Subcutaneous adipose tissue (tissue), 4 donors: ENCODE data around the gene MTMR2. TPM values are rescaled to one million over a fixed set of nuclear protein-coding genes. Genes with fewer than 3 reads are reported as not detected.

Experiments
- total RNA-seq, 4 donors: library from RNA; depleted of rRNA; stranded (reverse); fragments of >200 nt; gene quantifications; one replicate each; pipeline ENCODE4 v1.1.0, GENCODE V29; 2016
- TF ChIP-seq, protein P1 (sequence below): fragments of 450-650 bp; IDR thresholded peaks from one replicate; pipeline ENCODE4 v1.5.1; 2016; ENCODE audit warnings: low read depth, mild to moderate bottlenecking, control low read depth, antibody characterized with exemption, moderate library complexity

MTMR2 gene
- total RNA-seq, 4 donors from 2014 or later: 19.8 to 36.5 (median 27.6) TPM

DNA sequence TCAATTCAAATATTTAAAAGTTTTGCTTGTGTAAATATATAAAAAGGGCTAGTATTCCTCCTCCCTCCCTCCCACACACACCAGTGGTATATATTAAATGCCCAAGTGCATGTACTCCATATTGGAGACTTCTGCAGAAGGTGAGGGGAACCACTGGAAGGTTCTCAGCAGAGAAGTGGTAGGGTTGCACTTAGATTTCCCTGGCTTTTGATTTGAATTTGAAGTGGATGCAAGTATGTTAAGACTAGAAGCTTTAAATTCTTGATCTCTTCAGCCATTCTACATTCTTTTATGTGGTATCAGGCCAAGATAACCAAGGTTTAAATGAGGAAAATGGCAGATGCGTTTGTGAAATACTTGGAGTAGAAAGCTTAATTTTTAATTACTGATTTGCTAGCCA is 90.5 kb downstream of the MTMR2 start:
- TF ChIP-seq, protein P1, sequence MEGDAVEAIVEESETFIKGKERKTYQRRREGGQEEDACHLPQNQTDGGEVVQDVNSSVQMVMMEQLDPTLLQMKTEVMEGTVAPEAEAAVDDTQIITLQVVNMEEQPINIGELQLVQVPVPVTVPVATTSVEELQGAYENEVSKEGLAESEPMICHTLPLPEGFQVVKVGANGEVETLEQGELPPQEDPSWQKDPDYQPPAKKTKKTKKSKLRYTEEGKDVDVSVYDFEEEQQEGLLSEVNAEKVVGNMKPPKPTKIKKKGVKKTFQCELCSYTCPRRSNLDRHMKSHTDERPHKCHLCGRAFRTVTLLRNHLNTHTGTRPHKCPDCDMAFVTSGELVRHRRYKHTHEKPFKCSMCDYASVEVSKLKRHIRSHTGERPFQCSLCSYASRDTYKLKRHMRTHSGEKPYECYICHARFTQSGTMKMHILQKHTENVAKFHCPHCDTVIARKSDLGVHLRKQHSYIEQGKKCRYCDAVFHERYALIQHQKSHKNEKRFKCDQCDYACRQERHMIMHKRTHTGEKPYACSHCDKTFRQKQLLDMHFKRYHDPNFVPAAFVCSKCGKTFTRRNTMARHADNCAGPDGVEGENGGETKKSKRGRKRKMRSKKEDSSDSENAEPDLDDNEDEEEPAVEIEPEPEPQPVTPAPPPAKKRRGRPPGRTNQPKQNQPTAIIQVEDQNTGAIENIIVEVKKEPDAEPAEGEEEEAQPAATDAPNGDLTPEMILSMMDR: no peak

DNA sequence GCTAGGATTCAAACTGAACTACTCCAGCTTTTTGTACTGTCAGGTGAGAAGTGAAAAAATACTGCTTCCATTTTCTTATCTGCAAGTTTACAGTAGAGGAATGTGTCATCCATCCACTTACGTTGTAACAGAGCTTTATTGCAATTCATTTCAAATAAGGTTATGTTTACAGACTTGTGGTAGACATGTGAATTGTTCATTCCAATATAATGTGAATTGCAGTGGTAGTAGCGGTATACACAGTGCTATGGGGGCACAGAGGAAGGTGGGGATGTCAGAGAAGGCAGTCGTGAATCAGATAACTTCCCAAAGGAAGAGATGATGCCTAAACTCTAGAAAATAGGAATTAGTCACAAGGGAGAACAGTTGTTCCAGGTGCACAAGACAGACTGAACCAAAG is 91.1 kb downstream of the MTMR2 start:
- TF ChIP-seq, protein P1: no peak

DNA sequence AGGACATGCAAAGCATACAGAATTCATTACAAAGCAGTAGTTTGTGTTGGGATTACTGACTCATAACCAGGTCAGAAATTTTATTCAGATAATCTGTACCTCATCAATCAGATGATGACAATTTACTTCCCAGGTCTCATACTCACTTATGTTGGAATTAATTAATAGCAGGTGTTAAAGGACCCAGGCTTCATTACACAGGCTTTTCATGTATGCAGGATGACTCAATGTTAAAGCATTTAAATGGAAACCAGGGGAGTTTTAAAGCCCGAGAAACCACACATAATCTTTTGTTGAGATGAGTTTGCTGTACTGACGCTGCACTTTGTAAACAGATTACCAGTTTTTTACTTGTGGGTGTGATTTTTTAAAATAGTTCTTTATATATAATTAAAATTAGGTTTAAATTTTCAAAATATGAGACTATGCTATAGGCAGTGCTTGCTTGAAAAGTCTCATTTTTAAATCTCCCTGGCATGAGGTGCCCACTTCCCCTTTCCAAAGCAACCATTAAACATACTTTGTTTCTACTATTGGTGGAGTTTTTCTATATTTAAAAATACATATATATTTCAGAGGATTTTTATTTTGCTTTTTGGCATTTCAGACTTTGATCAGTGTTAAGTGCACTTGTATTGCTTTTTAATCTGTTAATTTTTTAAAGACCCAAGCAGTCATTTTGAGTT is 92.6 kb downstream of the MTMR2 start:
- TF ChIP-seq, protein P1: no peak

DNA sequence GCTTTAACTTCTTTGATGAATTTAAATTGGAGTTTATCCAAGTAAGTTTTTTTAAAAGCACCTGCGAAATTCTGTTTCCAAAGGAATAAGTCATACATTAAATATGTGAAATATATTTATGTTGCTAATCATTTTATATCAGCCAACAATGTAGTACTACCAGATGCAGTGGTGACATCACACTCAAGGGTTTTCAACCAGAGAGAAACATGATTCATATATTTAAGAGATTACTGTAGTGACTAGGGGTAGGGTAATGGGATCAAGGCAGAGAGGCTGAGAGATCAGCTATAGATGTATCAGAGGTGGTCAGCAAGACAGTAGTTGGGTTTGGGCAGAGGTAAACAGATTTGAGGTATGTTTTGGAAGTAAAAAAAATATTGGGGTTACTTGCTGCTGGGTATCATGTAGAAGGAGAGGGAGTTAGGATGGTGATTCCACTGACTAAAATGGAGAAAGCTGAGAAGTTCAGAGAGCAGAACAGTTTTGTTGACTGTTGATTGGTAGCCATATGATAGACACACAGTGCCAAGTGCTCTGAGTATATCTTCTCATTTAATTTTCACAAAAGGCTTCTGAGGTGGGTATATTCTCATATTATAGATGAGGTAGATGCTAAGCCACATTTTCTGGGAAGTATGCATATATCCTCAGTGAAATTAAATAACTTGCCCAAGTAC is 94.2 kb downstream of the MTMR2 start:
- TF ChIP-seq, protein P1: no peak

DNA sequence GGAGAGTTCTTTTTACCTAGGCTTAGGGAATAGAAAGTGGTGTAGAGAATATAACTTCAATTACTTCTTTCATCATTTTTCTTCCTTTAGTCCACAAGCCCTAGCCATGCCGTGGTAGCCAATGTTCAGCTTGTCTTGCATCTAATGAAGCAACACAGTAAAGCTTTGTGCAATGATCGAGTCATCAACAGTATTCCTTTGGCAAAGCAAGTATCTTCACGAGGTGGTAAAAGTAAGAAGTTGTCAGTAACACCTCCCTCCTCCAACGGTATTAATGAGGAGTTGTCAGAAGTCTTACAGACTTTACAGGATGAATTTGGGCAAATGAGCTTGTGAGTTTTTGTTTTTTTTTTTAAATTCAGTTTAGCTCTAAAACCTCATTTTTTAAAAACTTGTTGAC is 96.2 kb downstream of the MTMR2 start:
- TF ChIP-seq, protein P1: no peak

DNA sequence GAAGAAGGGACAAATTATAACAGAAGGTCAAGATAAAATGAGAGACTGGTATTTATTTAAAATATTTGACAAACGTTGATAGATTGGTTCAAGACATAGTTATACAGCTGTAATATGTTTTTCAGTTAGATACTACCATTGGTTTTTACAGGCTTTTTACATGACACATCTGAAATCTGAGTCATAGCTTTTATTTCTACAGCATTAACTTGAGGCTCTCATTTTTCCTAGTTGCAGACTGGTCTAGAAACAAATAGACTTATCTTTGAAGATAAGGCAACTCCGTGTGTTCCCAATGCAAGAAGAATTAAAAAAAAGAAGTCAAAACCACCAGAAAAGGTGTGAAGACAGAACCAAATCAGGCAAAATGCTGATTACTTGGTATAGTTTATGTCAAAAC is 102.3 kb downstream of the MTMR2 start:
- TF ChIP-seq, protein P1: no peak

DNA sequence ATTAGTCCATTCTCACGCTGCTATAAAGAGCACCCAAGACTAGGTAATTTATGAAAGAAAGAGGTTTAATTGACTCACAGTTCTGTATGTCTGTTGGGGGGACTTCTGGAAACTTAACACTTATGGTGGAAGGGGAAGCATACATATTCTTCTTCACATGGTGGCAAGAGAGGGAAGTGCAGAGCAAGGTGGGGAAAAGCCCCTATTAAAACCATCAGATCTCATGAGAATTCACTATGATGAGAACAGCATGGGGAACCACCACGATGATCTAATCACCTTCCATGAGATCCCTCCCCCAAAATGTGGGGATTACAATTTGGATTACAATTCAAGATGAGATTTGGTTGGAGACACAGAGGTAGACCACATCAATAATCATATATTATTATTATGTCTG is 107.9 kb downstream of the MTMR2 start:
- TF ChIP-seq, protein P1: no peak
